Kidney epithelial cell (primary cell): Measurements from ENCODE around the gene PDE10A. TPM values are rescaled to one million over a fixed set of nuclear protein-coding genes. Genes with fewer than 3 reads are reported as not detected.

Source experiments
- DNase-seq: peaks from one replicate; pipeline ENCODE4 v3.0.0-alpha.2; 2010; ENCODE audit warnings: low read depth
- H3K27me3 ChIP-seq: 2 replicates; pipeline ENCODE4 v1.6.0; 2011; ENCODE audit warnings: low read length; ENCODE audit not compliant: control insufficient read depth, insufficient read depth
- H3K36me3 ChIP-seq: 2 replicates; pipeline ENCODE4 v1.5.1; 2011; ENCODE audit warnings: low read length; ENCODE audit not compliant: control insufficient read depth, insufficient read depth
- H3K4me3 ChIP-seq: 2 replicates; pipeline ENCODE4 v1.5.1; 2011; ENCODE audit warnings: low read depth, mild to moderate bottlenecking, control low read depth, low read length
- total RNA-seq: library from RNA; depleted of rRNA; stranded (reverse); fragments of >200 nt; gene quantifications from 2 replicates; pipeline ENCODE4 v1.2.3, GENCODE V29; 2015
- TF ChIP-seq, protein P1 (sequence below): IDR thresholded peaks from 2 replicates; pipeline ENCODE4 v1.5.1; 2011; ENCODE audit warnings: mild to moderate bottlenecking, moderate library complexity, low read length, control low read depth, inconsistent platforms; ENCODE audit not compliant: insufficient read depth, poor library complexity, severe bottlenecking

PDE10A gene
- total RNA-seq, 1 donor from 2014 or later = 13.0 TPM

- Histone ChIP-seq H3K36me3 (no peaks in the 10 kb centered on the region), H3K4me3 (no peak overlapping the region), H3K27me3 (peaks cover 5% of the 10 kb centered on the region)
- TF ChIP-seq, protein P1, sequence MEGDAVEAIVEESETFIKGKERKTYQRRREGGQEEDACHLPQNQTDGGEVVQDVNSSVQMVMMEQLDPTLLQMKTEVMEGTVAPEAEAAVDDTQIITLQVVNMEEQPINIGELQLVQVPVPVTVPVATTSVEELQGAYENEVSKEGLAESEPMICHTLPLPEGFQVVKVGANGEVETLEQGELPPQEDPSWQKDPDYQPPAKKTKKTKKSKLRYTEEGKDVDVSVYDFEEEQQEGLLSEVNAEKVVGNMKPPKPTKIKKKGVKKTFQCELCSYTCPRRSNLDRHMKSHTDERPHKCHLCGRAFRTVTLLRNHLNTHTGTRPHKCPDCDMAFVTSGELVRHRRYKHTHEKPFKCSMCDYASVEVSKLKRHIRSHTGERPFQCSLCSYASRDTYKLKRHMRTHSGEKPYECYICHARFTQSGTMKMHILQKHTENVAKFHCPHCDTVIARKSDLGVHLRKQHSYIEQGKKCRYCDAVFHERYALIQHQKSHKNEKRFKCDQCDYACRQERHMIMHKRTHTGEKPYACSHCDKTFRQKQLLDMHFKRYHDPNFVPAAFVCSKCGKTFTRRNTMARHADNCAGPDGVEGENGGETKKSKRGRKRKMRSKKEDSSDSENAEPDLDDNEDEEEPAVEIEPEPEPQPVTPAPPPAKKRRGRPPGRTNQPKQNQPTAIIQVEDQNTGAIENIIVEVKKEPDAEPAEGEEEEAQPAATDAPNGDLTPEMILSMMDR = no peak
- no peak for DNase-seq
Observed at GRCh38 chr6:165668951-165669350, 5.9 kb upstream of the PDE10A start.

DNA sequence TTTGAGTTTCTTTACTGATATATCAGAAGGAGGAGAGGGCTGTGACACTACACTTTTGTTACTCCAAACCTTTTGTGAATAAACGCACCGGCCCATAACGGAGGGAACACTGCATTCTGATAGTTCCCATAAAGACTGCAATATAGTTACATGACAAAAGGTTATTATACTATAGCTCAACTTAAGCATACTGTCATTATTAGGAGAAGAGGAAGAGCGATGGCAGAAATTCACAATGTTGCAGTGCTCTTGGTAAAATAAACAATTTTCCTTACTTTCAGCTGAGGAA is 2.3 kb upstream of the PDE10A start:
- TF ChIP-seq, protein P1 = no peak
- H3K36me3 ChIP-seq = no peaks in the 10 kb centered on the region
- DNase-seq = no peak
- H3K27me3 ChIP-seq = peaks cover 5% of the 10 kb centered on the region
- peak overlapping the region; percentile 11 for H3K4me3 ChIP-seq

DNA sequence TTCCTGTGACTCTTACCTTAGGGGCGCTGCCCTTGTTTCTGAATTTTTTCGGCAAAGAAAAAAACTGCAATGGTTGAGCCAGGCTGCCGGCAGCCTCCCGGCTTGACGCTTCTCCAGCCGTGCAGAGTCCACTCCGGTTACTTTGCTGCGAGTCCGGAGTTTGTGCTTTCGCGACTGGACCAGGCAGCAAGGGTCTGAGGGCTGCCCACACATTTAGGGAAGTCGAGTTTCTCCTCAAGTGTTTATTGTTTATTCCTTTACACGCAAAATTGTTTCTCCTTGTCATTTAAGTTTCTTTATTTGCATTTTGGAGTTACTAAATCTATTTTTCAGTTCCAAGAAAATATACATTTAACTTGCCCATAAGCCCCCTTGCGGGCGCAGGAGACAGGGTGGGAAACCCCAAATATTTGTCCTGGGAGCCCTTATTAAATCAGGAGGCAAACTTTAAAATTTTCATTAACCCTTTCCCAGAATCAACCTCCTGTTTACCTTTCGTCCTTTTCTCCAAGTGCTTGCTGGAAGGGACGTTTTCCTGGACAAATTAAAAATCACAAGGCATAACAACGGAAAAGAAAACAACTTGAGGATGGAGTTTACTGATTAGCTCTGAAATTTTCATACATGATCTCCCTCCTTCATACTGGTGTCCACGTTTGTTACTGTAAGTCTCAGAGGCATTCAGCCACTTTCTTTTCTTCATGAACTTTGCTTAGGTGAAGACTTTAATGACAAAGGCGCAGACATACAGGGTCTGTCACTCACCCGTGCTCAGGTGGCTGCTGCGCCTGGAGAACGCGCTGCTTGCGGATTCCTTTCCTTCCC is 1.7 kb upstream of the PDE10A start:
- Histone ChIP-seq H3K36me3 (no peaks in the 10 kb centered on the region), H3K27me3 (peaks cover 5% of the 10 kb centered on the region)
- DNase-seq = no peak

GRCh38 chr6:165663736-165664558 is 906 bp upstream of the PDE10A start:
- peaks cover 5% of the 10 kb centered on the region for H3K27me3 ChIP-seq
- TF ChIP-seq, protein P1 = no peak
- DNase-seq = no peak
- H3K4me3 ChIP-seq = peak overlapping the region; percentile 90
- no peaks in the 10 kb centered on the region for H3K36me3 ChIP-seq

More for the DNA sequence above, 1.7 kb upstream of the PDE10A start:
- peak overlapping the region; percentile 90 for H3K4me3 ChIP-seq
- TF ChIP-seq, protein P1 = no peak

DNA sequence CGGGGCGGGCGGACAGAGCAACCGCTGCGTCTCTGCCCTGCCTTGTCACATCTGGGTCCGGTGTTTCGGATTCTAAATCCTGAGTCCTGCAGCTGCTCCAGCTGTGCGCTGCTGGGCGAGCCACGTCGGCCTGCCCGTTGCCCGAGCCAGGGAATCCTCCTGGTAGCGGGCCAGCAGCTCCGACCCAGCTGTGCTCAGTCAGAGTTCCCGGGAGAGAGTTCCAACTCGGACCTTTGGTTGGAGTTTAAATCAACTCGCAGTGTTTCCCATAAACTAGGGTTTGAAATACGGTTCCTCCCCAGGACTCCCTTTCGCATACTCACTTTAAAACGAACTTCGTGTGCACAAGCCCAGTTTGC is 315 bp upstream of the PDE10A start:
- Histone ChIP-seq H3K27me3 (peaks cover 5% of the 10 kb centered on the region), H3K4me3 (peak overlapping the region; percentile 90), H3K36me3 (peaks cover 1% of the 10 kb centered on the region)
- TF ChIP-seq, protein P1 = no peak
- no peak for DNase-seq
